ENCODE data around the gene MICOS13.
A peak's percentile ranks its signal among the peaks of the same experiment; 100 is the strongest.
"Not testable (repeated sequence)": the region's sequence is repeated elsewhere in the genome, so short reads cannot be mapped to it uniquely, and the experiment has no call there.

MICOS13 gene, protein sequence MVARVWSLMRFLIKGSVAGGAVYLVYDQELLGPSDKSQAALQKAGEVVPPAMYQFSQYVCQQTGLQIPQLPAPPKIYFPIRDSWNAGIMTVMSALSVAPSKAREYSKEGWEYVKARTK

DNA sequence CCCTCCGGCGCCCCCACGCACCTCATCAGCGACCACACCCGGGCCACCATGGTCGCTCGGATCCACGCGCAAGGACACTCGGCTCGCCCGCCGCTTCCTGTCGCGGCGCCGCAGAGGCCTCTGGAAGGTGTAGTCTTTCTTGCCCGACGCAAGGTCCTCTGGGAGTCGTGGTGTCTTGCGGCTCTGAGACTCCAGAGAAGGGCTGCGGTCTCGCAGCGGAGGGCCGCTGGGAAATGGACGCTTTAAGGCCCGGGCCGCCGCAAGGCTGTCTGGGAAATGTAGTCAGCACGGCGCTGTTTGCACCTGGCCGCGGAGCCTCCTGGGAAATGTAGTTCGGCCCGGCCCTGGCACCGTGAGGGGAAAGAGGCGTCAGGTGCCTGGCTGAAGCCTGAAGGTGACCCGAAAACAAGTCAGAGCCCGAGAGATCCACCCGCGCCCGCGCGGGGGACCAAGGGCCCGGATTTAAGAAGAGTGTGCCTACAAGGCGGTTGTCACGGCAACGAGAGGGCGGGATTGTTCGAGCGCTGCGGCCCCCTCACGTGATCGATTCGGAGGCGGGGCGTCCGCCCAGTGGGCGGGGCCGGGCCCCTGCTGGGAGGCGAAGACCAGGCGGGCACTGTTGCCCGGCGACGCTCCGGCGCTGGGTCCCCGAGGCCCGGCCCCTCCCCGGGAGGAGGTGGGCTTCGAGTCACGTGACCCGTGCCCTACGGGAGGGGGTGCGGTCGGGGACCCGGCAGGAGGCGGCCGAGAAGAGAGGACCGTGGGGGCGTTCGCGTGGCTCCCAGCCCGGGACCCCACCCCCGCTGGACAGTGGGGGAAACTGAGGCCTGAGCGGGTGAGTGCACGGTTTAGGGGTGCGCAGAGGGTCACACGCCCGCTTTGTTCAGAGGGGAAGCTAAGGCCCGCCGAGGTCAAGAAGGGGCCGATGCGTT, at the start of gene MICOS13, which contains the start of gene HSD11B1L:
TSS of gene MICOS13 (minus strand) at position 80 of the 932 bp plus-strand sequence. CDS start at position 50, 30 bp downstream.
TSS of gene HSD11B1L (plus strand) at position 591 of the 932 bp plus-strand sequence. CDS start 3,806 bp downstream, outside the sequence.
- peak; percentile 94 to 98 for DNase-seq (ENCODE audit: low read depth in 2 of 2)

DNA sequence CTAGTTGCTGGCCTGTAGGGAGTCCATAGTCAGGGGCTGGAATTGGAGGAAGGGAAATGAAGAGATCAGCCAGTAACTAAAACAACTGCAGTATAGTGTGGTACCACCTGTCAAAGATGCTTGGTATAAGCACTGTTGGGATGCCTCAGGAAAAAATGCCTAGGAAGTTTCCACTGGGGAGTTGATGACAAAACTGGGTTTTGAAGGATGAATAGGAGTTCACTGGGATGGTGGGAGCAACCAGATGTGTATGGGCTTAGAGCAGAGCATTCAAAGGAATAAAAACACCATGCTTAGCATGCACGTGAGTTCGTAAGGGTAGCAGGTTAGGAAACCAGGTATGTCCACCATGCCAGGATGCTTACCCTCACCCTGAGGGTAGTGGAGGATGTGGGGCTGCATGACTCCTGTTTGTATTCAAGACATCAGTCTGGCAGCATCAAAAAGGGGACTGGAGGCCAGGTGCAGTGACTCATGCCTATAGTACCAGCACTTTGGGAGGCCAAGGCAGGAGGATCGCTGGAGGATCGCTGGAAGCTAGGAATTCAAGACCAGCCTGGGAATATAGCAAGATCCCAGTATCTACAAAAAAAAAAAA, 47.2 kb upstream of the MICOS13 start:
- no peak for DNase-seq (ENCODE audit: low read depth in 2 of 2)

DNA sequence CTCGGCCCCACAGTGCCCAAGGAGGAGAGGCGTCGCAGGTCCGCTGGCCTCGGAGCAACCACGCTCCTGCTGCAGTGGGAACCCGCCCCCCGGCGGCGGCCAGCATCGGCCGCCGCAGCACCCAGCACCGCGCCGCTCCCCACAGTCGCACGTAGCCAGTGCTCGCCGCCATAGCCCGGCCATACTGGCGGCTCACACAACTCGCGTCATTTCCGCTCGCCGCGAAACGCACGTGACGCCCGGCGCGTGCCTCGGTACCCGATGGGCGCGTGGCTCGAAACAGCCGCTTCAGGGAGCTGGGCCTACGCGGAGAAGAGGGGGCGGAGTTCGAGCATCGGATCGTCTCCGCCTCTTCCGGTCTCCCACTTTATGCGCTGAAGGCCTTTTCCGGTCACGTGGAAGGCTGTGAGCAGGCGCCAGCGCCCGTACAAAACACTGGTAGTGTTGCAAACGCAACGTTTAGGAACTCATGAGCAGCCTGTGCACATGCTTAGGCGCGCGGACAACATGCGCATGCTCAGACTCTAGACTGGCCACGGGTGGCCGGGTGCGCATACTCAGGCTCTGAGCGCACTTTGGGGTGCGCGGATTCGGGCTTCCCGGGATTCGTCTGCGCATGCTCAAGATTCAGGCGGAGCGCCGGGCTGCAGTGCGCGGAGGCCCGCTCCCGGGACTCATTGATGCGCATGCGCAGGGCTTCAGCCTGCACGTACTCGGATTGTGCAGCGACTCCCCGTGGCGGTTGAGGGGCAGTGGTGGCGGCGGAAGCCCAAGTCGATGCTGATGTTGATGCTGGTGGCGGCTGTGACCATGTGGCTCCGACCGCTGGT, 39.9 kb upstream of the MICOS13 start, which contains the start of the genes CATSPERD and LONP1:
TSS of gene CATSPERD (plus strand) at position 677 of the 830 bp plus-strand sequence. CDS start at position 778, 101 bp downstream.
TSS of gene LONP1 (minus strand) at position 186 of the 830 bp plus-strand sequence. CDS start at position 172, 14 bp downstream.
- DNase-seq (ENCODE audit: low read depth in 2 of 2) = peak; percentile 96

DNA sequence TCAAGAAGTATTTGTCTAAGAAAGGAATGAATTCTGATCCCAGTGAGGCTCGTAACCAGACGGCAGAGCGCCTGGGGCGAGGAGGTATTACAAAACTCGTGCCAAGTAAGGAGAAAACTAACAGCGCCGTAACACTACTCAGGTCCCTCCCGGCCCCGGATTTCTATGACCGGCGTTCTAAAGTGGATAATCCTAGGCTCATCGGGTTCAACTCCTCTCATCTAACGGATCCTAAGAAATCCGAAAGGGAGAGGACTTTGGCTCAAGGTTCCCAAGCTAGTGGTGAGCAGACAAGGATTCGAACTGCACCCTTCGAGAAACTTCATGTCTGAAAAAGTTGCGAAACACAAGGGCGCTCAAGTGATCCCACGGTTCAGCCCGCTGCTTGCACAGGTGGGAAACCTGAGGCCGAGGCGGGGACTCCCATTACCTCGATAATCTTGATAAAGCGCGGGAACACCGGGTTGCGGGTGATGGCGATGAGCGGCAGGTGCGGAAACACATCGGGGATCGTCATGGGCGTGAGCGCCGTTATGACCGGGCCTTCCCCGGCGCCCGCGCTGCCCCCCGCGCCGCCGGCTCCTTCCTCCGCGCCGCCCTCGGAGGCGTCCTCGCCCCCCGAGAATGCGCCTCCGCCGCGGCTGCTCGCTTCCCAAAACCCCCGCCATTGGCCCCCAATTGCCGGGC, 39.1 kb upstream of the MICOS13 start:
- no peak for DNase-seq (ENCODE audit: low read depth in 2 of 2)

DNA sequence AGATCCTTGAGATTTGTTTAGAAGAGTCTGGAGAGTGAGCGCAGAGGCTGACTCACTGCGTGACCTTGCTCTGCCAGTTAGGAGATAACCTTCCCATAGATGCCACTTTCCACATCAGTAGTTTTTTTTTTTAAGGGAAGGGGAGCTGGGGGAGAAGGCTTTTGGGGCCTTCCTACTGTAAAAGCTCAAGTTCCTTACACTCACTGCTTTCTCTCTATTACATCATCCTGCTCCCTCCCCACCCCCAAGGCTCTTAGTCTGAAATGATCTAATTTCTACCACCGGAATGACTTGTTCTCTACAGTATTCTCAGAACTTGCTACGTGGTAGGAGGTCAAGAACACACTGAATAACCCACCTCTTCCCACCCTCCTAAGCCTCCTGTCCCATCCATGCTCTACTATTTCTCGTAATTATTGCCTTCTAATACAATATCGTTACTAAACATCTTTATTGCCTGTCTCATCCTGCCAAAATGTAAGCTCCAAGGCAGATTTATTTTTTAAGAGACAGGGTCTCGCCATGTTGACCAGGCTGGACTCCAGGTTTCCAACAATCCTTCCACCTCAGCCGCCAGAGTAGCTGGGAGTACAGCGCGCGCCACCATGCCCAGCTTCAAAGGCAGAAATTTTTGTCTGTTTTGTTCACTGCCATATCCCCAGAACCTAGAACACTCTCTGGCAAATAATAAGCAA, 38.4 kb upstream of the MICOS13 start:
- DNase-seq (ENCODE audit: low read depth in 2 of 2) = peak in 1 of 2 donors; percentile 44

DNA sequence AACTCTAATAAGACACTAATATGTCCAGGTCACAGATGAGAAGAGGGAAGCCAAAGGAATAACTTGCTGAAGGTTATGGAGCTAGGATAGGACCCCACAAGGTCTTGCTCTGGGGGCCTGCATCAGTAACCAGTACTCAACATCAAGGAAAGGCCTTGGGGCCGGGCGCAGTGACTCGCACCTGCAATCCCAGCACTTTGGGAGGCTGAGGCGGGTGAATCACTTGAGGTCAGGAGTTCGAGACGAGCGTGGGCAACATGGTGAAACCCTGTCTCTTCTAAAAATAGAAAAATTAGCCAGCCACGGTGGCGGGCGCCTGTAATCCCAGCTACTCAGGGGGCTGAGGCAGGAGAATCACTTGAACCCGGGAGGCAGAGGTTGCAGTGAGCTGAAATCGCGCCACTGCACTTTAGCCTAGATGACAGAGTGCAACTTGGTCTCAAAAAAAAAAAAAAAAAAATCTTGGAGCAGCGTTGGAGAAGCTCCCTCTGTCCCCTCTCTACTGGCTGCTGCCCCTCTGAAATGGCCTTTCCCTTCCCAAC, 37.8 kb upstream of the MICOS13 start:
- peak in 1 of 2 donors; percentile 40 for DNase-seq (ENCODE audit: low read depth in 2 of 2)

DNA sequence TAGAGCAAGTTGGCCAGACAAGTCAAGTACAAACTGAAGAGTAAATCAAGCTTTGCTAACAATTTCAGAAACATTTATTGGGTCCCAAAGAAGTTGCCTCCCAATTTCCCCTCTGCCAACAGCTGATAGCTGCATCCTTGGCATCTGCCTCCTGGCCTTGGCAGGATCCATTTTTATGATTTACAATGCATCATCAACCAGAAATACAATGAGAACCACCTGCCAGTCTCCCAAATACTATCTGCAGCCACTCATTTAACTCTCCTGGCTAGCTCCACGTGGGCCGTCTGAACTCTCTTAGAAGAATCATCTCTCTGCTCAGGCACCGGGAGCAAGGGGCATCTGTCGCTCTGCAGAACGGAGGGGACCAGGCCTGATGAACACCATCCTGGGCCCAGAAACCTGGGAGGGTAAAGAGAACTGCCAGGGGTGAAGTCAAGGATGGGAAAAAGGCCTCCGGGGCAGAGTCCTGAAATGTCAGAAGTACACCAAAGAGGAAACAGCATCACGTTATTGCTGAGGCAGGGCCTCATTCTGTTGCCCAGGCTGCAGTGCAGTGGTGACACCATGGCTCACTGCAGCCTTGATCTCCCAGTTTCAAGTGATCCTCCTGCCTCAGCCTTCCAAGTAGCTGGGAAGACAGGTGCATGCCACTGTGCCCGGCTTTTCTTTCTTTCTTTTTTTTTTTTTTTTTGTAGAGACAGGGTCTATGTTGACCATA, 37.1 kb upstream of the MICOS13 start:
- no peak for DNase-seq (ENCODE audit: low read depth in 2 of 2)

DNA sequence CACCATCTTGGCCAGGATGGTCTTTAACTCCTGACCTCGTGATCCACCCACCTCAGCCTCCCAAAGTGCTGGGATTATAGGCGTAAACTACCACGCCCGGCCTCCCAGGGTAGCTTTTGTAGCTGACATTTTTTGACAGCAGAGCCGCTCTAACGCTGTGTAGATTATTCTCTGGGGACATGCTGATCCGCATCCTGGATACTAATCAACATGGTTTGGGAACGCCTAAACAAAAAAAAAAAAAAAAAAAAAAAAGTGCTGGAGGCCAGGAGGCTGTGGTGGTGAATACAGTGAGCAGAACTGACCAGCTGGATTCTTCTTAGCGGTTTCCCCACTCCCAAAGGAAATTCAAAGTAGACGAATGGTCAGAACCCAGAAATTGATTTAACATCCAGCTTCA, 34.5 kb upstream of the MICOS13 start:
- no peak for DNase-seq (ENCODE audit: low read depth in 2 of 2)

DNA sequence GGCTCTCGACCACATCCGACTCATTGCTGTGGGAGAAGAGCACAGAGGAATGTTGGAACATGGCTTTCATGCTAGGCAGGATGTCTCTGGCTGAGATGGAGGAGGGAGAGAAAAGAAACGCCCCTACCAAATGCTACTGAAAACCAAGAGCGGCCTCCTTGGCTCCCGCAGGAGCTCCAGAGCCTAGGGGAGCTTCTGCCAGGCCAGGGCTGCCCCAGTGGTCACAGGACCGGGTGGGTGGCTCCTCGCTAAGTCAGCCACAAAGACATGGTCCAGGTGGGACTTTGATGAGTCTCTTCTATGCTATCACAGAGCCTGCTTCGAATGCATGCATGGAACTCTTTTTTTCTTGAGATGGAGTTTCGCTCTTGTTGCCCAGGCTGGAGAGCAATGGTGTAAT, 32.9 kb upstream of the MICOS13 start:
- no peak for DNase-seq (ENCODE audit: low read depth in 2 of 2)

DNA sequence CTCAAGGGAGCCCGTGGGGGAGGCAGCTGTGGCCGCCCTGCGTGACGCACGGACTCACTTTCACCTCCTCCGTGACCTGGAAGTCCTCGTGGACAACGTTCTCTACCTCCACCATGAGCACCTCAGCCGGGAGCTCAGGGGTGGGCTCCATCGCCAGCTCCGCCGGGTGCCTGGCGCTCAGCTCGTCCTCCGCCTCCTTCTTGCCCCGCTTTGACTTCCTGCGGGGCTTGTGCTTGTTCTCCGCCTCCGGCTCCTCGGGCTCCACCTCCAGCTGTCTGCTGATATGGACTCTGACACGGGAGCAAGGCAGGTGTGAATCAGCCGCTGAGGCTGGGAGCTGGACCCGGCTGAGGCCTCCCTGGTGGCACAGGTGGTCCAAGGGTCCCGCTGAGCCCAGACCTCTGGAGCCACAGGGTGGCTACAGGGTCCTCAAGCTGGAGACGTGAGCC, 31.4 kb upstream of the MICOS13 start:
- DNase-seq (ENCODE audit: low read depth in 2 of 2) = no peak

DNA sequence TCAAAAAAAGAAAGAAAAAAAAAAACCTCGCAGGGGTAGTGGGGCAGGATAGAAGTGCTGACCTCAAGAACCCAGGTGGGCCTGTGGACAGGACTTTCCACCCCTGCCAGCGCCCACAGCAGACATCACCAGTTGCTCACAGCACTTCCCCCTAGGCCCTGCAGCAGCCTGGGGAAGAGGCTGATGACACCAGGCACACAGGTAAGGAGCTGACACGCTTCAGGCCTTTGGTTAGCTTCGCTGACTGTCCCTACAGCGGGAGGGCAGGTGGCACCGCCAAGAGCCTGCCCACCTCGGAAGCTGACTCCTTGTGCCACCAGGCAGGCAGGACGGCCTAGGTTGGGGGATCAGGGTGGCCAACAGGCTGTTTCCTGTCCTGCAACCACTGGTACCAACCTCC, 30.7 kb upstream of the MICOS13 start:
- DNase-seq (ENCODE audit: low read depth in 2 of 2) = no peak

DNA sequence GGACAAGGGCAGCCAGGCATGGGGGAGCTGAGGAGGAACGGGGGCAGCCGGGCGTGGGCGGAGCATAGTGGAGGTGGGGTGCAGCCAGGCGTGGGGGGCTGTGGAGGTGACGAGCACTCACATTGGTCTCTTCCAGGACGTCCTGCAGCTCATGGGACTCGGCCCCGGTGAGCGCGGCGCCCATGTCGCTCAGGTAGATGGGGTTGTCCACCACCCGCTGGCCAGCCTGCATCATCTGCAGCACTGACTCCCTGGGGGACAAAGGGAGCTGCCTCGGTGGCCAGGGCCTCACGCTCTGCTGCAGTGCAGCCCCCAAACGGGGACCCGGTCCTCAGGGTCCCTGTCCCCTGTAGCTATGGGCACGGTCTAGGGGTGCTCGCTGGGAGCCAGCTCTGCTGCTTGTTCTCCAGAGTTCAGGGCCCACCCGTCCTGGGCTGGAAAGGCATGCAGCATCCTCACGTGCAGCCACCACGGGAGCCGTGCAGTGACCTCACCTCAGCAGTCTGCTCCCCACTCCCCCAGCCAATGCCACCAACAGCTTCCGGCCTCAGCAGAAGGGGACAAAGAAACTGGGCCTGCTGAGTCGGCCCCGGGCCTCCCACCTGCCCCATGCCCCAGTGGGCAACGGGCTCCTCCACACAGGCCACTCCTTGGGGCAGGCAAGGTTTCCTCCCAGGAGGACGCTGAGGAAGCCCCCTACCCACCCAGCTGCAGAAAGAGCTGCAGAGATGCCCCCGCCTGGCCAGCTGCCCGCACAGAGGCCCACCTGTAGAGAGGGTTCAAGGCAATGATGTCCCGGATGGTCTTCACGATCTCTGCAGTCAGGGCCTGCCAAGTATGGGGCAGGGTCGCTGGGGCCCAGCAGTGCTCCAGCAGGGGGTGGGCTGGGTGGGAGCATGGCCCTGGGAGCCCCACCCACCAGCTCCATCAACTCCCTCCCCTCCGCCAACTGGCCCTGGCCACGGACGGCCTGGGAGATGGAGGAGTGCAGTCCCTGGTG, 27.6 kb upstream of the MICOS13 start:
- no peak for DNase-seq (ENCODE audit: low read depth in 2 of 2)

DNA sequence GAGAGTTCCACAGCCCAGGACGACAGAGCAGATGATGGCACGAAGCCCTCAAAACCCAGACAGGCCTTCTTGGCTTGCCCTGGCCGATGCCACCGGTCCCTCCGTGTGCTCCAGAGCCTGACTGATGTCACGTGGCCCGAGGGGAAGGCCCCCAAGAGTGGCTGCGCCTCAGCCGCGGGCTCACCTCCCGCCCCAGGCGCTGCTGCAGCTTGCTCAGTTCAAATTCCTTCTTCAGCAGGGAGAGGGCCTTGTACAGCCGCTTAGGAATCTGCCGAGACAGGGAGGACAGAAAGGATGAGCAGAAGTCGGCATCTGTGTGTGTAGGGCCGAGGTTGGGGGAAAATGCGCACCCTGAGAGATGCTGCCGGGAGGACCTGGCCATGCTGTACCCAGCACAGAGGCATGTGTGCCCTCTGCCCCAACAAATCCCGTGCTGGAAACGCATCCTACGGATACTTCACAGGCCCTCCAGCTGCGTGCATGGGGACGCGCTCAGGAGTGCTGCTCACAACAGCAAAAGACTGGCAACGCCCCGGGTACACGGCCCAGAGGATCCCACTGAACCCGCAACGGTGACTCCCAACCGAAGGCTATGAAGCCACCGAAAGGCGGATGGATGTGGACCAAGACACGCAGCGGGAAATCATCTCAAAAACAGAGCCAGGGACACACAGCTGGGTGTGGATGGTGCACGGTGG, 26.7 kb upstream of the MICOS13 start:
- DNase-seq (ENCODE audit: low read depth in 2 of 2) = no peak

DNA sequence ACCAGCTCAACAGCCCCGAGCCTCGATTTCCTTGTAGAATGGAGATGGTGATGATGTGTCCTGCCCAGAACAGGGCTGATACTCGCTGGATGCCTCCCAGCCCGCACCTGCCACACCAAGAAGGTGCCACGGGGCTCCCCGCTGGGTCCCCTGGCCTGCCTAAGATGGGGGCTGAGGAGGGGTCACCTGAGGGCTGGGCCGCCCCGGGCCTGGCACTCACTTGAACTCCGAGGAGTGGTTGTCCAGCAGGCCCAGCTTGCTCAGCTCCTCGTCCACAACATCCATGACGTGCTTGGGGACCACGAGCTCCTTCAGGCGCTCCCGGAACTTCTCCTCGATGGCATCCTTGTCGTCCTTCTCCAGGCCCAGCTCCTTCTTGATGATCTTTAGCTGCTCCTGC, 25.2 kb upstream of the MICOS13 start:
- DNase-seq (ENCODE audit: low read depth in 2 of 2) = no peak

DNA sequence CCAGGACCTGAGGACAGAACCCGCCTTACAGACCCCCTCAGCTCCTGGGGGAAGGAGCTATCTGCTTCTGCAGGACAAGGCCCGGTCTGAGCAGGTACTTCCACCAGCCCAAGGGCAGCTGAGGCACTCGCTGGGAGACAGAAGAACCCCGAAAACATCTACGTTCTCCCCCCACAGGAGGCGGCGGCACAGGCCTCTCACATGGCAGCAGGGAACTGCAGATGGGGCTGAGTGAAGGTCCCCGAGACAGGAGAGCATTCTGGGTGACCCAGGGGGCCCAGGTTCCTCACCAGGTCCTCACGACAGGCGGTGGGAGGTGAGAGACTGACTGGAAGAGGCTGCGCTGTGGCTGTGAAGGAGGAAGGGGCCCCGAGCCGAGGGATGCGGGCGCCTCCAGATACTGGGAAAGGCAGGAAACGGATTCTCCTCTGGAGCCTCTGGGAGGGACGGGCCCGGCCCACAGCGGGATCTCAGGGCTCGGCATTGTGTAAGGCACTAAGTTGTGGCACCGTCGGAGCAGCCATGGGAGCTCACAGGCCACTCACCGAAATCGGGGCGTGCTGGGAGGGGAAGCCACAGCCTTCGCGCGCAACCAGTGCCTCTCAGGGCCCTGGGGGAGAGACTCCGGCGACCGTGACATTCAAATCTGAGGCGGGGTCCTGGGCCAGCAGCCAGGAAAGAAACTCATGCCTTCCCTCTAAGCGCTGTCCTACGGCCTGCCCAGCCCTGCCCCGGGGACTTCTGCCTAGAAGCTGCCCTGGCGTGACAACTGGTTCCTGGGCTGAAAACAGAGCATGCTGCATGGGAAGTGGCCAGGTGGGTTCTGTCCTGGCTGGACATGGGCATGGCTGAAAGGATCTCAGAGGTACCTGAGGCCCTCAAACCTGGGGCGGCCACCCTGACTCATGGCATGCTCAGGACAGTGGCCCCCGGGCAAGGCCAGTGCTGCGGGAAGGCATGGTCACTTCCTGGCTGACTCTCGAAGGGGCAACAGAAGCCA, 23.8 kb upstream of the MICOS13 start:
- DNase-seq (ENCODE audit: low read depth in 2 of 2) = no peak

DNA sequence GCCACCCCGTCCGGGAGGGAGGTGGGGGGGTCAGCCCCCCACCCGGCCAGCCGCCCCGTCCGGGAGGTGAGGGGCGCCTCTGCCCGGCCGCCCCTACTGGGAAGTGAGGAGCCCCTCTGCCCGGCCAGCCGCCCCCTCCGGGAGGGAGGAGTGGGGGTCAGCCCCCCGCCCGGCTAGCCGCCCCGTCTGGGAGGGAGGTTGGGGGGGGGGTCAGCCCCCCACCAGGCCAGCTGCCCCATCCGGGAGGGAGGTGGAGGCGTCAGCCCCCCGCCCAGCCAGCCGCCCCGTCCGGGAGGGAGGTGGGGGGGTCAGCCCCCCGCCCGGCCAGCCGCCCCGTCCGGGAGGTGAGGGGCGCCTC, 21.7 kb upstream of the MICOS13 start:
- DNase-seq (ENCODE audit: low read depth in 2 of 2) = not testable (repeated sequence)
